ENCODE data around the gene UGT2B11.
"Not testable (repeated sequence)": the region's sequence is repeated elsewhere in the genome, so short reads cannot be mapped to it uniquely, and the experiment has no call there.

UGT2B11 gene

GRCh38 chr4:69167300-69167699 lies 47.2 kb downstream of the UGT2B11 start:
- WGBS (ENCODE audit: extremely low coverage, insufficient coverage, low lambda C conversion rate) = no CpG with 5 or more reads among the region's 2 CpGs
- no peaks in the 10 kb centered on the region for H3K79me1 ChIP-seq (ENCODE audit: low read length)

GRCh38 chr4:69166376-69166775 lies 48.2 kb downstream of the UGT2B11 start:
- H3K27ac ChIP-seq (ENCODE audit: low read depth, low read length); H2BK15ac ChIP-seq (replicated peaks; ENCODE audit: low read depth): not testable (repeated sequence)
- WGBS (ENCODE audit: extremely low coverage, insufficient coverage, low lambda C conversion rate) = no CpG with 5 or more reads among the region's 4 CpGs

More at GRCh38 chr4:69167300-69167699, 47.2 kb downstream of the UGT2B11 start:
- H3K4me3 ChIP-seq (ENCODE audit: low read length) = no peak overlapping the region
- H2BK15ac ChIP-seq (replicated peaks; ENCODE audit: low read depth) = no peak overlapping the region
- no peak overlapping the region for H3K23ac ChIP-seq (ENCODE audit: low read length)
- no peak overlapping the region for H2BK120ac ChIP-seq (ENCODE audit: low read depth, low read length)
- no peak for DNase-seq
- no peaks in the 10 kb centered on the region for H3K27me3 ChIP-seq (ENCODE audit: insufficient read depth, low read length, poor library complexity)
- H4K8ac ChIP-seq (ENCODE audit: low read depth, low read length) = no peak overlapping the region
- no peaks in the 10 kb centered on the region for H3K79me2 ChIP-seq (ENCODE audit: control insufficient read depth, insufficient read depth, low read length)
- H3K56ac ChIP-seq (ENCODE audit: low read length) = no peak overlapping the region
- no peak overlapping the region for H4K5ac ChIP-seq (ENCODE audit: low read length)
- no peaks in the 10 kb centered on the region for H3K4me1 ChIP-seq (ENCODE audit: control insufficient read depth, low read depth, low read length)
- no peak overlapping the region for H2BK5ac ChIP-seq (ENCODE audit: low read length)
- no peaks in the 10 kb centered on the region for H3K36me3 ChIP-seq (ENCODE audit: control insufficient read depth, insufficient read depth, low read length)
- no peak overlapping the region for H2AK5ac ChIP-seq (ENCODE audit: low read length)
- no peak overlapping the region for H3K4me2 ChIP-seq (ENCODE audit: low read length)
- H3K27ac ChIP-seq (ENCODE audit: low read depth, low read length) = no peak overlapping the region
- H3K4ac ChIP-seq (ENCODE audit: low read depth, low read length) = no peak overlapping the region
- no peak overlapping the region for H3K9ac ChIP-seq (ENCODE audit: low read length)
- H3K18ac ChIP-seq (ENCODE audit: low read length) = no peak overlapping the region

GRCh38 chr4:69165707-69166106 lies 48.8 kb downstream of the UGT2B11 start:
- not testable (repeated sequence) for DNase-seq; H3K4me2 ChIP-seq (ENCODE audit: low read length); H2BK5ac ChIP-seq (ENCODE audit: low read length); H3K36me3 ChIP-seq (ENCODE audit: control insufficient read depth, insufficient read depth, low read length); H3K23ac ChIP-seq (ENCODE audit: low read length); H3K27ac ChIP-seq (ENCODE audit: low read depth, low read length); H2BK120ac ChIP-seq (ENCODE audit: low read depth, low read length); H3K9ac ChIP-seq (ENCODE audit: low read length); H3K27me3 ChIP-seq (ENCODE audit: insufficient read depth, low read length, poor library complexity); H4K8ac ChIP-seq (ENCODE audit: low read depth, low read length); H4K5ac ChIP-seq (ENCODE audit: low read length); H2BK15ac ChIP-seq (replicated peaks; ENCODE audit: low read depth); H3K56ac ChIP-seq (ENCODE audit: low read length); H3K18ac ChIP-seq (ENCODE audit: low read length); H3K4ac ChIP-seq (ENCODE audit: low read depth, low read length); H3K4me1 ChIP-seq (ENCODE audit: control insufficient read depth, low read depth, low read length); H3K4me3 ChIP-seq (ENCODE audit: low read length); H3K79me1 ChIP-seq (ENCODE audit: low read length); H2AK5ac ChIP-seq (ENCODE audit: low read length); H3K79me2 ChIP-seq (ENCODE audit: control insufficient read depth, insufficient read depth, low read length)
- WGBS (ENCODE audit: extremely low coverage, insufficient coverage, low lambda C conversion rate) = no CpG with 5 or more reads among the region's 1 CpG

More at GRCh38 chr4:69166376-69166775, 48.2 kb downstream of the UGT2B11 start:
- H3K4me1 ChIP-seq (ENCODE audit: control insufficient read depth, low read depth, low read length); H3K27me3 ChIP-seq (ENCODE audit: insufficient read depth, low read length, poor library complexity); H2AK5ac ChIP-seq (ENCODE audit: low read length); H2BK120ac ChIP-seq (ENCODE audit: low read depth, low read length); H3K79me1 ChIP-seq (ENCODE audit: low read length); H3K4me2 ChIP-seq (ENCODE audit: low read length); H3K23ac ChIP-seq (ENCODE audit: low read length); H3K9ac ChIP-seq (ENCODE audit: low read length); H3K36me3 ChIP-seq (ENCODE audit: control insufficient read depth, insufficient read depth, low read length); H3K56ac ChIP-seq (ENCODE audit: low read length); H4K8ac ChIP-seq (ENCODE audit: low read depth, low read length); H3K4me3 ChIP-seq (ENCODE audit: low read length); H2BK5ac ChIP-seq (ENCODE audit: low read length); DNase-seq; H3K4ac ChIP-seq (ENCODE audit: low read depth, low read length); H3K18ac ChIP-seq (ENCODE audit: low read length); H3K79me2 ChIP-seq (ENCODE audit: control insufficient read depth, insufficient read depth, low read length); H4K5ac ChIP-seq (ENCODE audit: low read length): not testable (repeated sequence)

GRCh38 chr4:69156913-69157312 lies 57.6 kb downstream of the UGT2B11 start:
- Histone ChIP-seq H3K4me2 (ENCODE audit: low read length) (no peak overlapping the region), H4K8ac (ENCODE audit: low read depth, low read length) (no peak overlapping the region), H3K79me2 (ENCODE audit: control insufficient read depth, insufficient read depth, low read length) (no peaks in the 10 kb centered on the region), H2BK5ac (ENCODE audit: low read length) (no peak overlapping the region), H2BK15ac (replicated peaks; ENCODE audit: low read depth) (no peak overlapping the region), H3K4me3 (ENCODE audit: low read length) (no peak overlapping the region), H3K36me3 (ENCODE audit: control insufficient read depth, insufficient read depth, low read length) (no peaks in the 10 kb centered on the region), H3K27ac (ENCODE audit: low read depth, low read length) (no peak overlapping the region), H3K4ac (ENCODE audit: low read depth, low read length) (no peak overlapping the region), H3K18ac (ENCODE audit: low read length) (no peak overlapping the region), H2BK120ac (ENCODE audit: low read depth, low read length) (no peak overlapping the region), H2AK5ac (ENCODE audit: low read length) (no peak overlapping the region), H4K5ac (ENCODE audit: low read length) (no peak overlapping the region), H3K9ac (ENCODE audit: low read length) (no peak overlapping the region), H3K79me1 (ENCODE audit: low read length) (no peaks in the 10 kb centered on the region), H3K23ac (ENCODE audit: low read length) (no peak overlapping the region), H3K4me1 (ENCODE audit: control insufficient read depth, low read depth, low read length) (no peaks in the 10 kb centered on the region), H3K27me3 (ENCODE audit: insufficient read depth, low read length, poor library complexity) (no peaks in the 10 kb centered on the region), H3K56ac (ENCODE audit: low read length) (no peak overlapping the region)
- no CpG with 5 or more reads among the region's 2 CpGs for WGBS (ENCODE audit: extremely low coverage, insufficient coverage, low lambda C conversion rate)
- peak; percentile 52 for DNase-seq

GRCh38 chr4:69154021-69154420 lies 60.5 kb downstream of the UGT2B11 start:
- DNase-seq = no peak
- no peak overlapping the region for H3K56ac ChIP-seq (ENCODE audit: low read length)
- no peak overlapping the region for H2BK120ac ChIP-seq (ENCODE audit: low read depth, low read length)
- H3K4me1 ChIP-seq (ENCODE audit: control insufficient read depth, low read depth, low read length) = no peaks in the 10 kb centered on the region
- no peak overlapping the region for H3K23ac ChIP-seq (ENCODE audit: low read length)
- no peak overlapping the region for H3K9ac ChIP-seq (ENCODE audit: low read length)
- H2BK15ac ChIP-seq (replicated peaks; ENCODE audit: low read depth) = no peak overlapping the region
- no peak overlapping the region for H3K27ac ChIP-seq (ENCODE audit: low read depth, low read length)
- no peak overlapping the region for H3K4me2 ChIP-seq (ENCODE audit: low read length)
- H4K5ac ChIP-seq (ENCODE audit: low read length) = no peak overlapping the region
- H2AK5ac ChIP-seq (ENCODE audit: low read length) = no peak overlapping the region
- WGBS (ENCODE audit: extremely low coverage, insufficient coverage, low lambda C conversion rate) = no CpG with 5 or more reads among the region's 4 CpGs
- H3K27me3 ChIP-seq (ENCODE audit: insufficient read depth, low read length, poor library complexity) = no peaks in the 10 kb centered on the region
- H3K79me2 ChIP-seq (ENCODE audit: control insufficient read depth, insufficient read depth, low read length) = no peaks in the 10 kb centered on the region
- H3K18ac ChIP-seq (ENCODE audit: low read length) = no peak overlapping the region
- H3K4me3 ChIP-seq (ENCODE audit: low read length) = no peak overlapping the region
- no peak overlapping the region for H4K8ac ChIP-seq (ENCODE audit: low read depth, low read length)
- H3K36me3 ChIP-seq (ENCODE audit: control insufficient read depth, insufficient read depth, low read length) = no peaks in the 10 kb centered on the region
- no peaks in the 10 kb centered on the region for H3K79me1 ChIP-seq (ENCODE audit: low read length)
- H2BK5ac ChIP-seq (ENCODE audit: low read length) = no peak overlapping the region
- H3K4ac ChIP-seq (ENCODE audit: low read depth, low read length) = no peak overlapping the region

Data from mesendoderm (in vitro differentiated cells).